SU-DHL-6 (cell line): ENCODE data around the gene SLAMF7.
A peak's percentile ranks its signal among the peaks of the same experiment; 100 is the strongest.

Source experiments
- H2AFZ ChIP-seq: fragments of 200-600 bp; sonication (generic); 2 replicates; pipeline ENCODE4 v1.6.1; 2014; ENCODE audit warnings: low read depth, mild to moderate bottlenecking, moderate library complexity, mixed read lengths, antibody characterized with exemption, low read length; ENCODE audit not compliant: severe bottlenecking
- H3F3A ChIP-seq: fragments of 200-600 bp; shearing (Covaris generic); 2 replicates; pipeline ENCODE4 v1.6.0; 2016; ENCODE audit warnings: antibody characterized with exemption, mild to moderate bottlenecking; ENCODE audit not compliant: insufficient read depth
- H3K27ac ChIP-seq: fragments of 200-600 bp; sonication (generic); 2 replicates; pipeline ENCODE4 v1.5.1; 2016; ENCODE audit warnings: low read depth, mild to moderate bottlenecking, low read length, moderate library complexity, mixed read lengths
- H3K27me3 ChIP-seq: fragments of 200-600 bp; sonication (generic), shearing (Covaris generic); 2 replicates; pipeline ENCODE4 v1.6.0; 2014; ENCODE audit warnings: mild to moderate bottlenecking, low read length
- H3K36me3 ChIP-seq: fragments of 200-600 bp; sonication (generic); 2 replicates; pipeline ENCODE4 v1.6.1; 2014; ENCODE audit warnings: mild to moderate bottlenecking, low read length, mixed read lengths
- H3K4me2 ChIP-seq: fragments of 300-600, 200-600 bp; shearing (Covaris generic), sonication (generic); 2 replicates; pipeline ENCODE4 v1.6.0; 2014; ENCODE audit warnings: low read length, low read depth, mild to moderate bottlenecking; ENCODE audit not compliant: poor library complexity, severe bottlenecking
- H3K4me3 ChIP-seq: fragments of 200-600 bp; sonication (generic); 2 replicates; pipeline ENCODE4 v1.5.1; 2014; ENCODE audit warnings: antibody characterized with exemption, low read length, mild to moderate bottlenecking, mixed read lengths; ENCODE audit not compliant: insufficient read depth, poor library complexity, severe bottlenecking
- H3K79me2 ChIP-seq: fragments of 200-600 bp; sonication (generic); 2 replicates; pipeline ENCODE4 v1.6.1; 2014; ENCODE audit warnings: mild to moderate bottlenecking, low read length, moderate library complexity; ENCODE audit not compliant: insufficient read depth
- H3K9ac ChIP-seq: fragments of 200-600 bp; sonication (generic); 2 replicates; pipeline ENCODE4 v1.7.0; 2014; ENCODE audit warnings: mild to moderate bottlenecking, low read length
- H3K9me2 ChIP-seq: fragments of 200-600 bp; sonication (generic); replicated peaks from 2 replicates; pipeline ENCODE4 v1.6.1; 2014; ENCODE audit warnings: low read length; ENCODE audit not compliant: insufficient read depth
- H3K9me3 ChIP-seq: fragments of 200-600 bp; sonication (generic); 2 replicates; pipeline ENCODE4 v1.6.1; 2014; ENCODE audit warnings: low read length, mixed read lengths; ENCODE audit not compliant: insufficient read depth
- H4K20me1 ChIP-seq: fragments of 200-600 bp; sonication (generic); 2 replicates; pipeline ENCODE4 v1.6.1; 2014; ENCODE audit warnings: low read depth, mild to moderate bottlenecking, antibody characterized with exemption, low read length, moderate library complexity, mixed read lengths
- EZH2phosphoT487 ChIP-seq: fragments of 200-600 bp; sonication (generic), shearing (Covaris generic); conservative IDR thresholded peaks from 2 replicates; pipeline ENCODE4 v1.6.1; 2018; ENCODE audit warnings: mild to moderate bottlenecking, antibody characterized with exemption, low read length, moderate library complexity, mixed read lengths
- TF ChIP-seq, protein P1 (sequence below): fragments of 200-600 bp; sonication (generic); IDR thresholded peaks from one replicate; pipeline ENCODE4 v1.5.1; 2017; ENCODE audit warnings: antibody characterized with exemption, mild to moderate bottlenecking, low read length, moderate library complexity; ENCODE audit not compliant: insufficient read depth, poor library complexity, severe bottlenecking

The SLAMF7 gene

DNA sequence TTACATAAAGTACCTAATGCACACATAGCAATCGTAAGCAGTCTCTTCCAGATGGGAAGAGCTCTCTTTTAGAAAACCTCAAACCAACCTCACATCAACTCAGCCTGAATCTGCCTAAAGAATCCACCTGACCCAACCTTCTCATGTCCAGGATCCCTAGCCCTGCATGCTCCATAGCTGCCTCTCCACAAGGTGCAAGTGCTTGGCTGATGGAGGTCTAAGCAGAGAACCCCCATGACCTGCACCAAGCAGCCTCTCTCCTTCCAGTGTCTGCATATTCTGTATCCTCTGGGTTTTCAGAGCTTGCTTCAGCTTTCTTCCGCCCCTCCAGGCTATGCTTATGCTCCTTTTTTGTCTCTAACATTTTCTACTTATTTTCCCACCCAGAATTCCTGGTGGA lies 59.4 kb downstream of the SLAMF7 start:
- Histone ChIP-seq H3K9me3 (no peaks in the 10 kb centered on the region), H3K4me2 (peak overlapping the region; percentile 32), H2AFZ (no peak overlapping the region), H3K9ac (no peak overlapping the region), H3K27ac (no peak overlapping the region), H3K4me3 (no peak overlapping the region), H3F3A (no peaks in the 10 kb centered on the region), H4K20me1 (no peaks in the 10 kb centered on the region), H3K79me2 (no peaks in the 10 kb centered on the region), H3K36me3 (no peaks in the 10 kb centered on the region), H3K9me2 (no peaks in the 10 kb centered on the region), H3K27me3 (no peaks in the 10 kb centered on the region)
- TF ChIP-seq EZH2phosphoT487 = no peak
- TF ChIP-seq, protein P1, sequence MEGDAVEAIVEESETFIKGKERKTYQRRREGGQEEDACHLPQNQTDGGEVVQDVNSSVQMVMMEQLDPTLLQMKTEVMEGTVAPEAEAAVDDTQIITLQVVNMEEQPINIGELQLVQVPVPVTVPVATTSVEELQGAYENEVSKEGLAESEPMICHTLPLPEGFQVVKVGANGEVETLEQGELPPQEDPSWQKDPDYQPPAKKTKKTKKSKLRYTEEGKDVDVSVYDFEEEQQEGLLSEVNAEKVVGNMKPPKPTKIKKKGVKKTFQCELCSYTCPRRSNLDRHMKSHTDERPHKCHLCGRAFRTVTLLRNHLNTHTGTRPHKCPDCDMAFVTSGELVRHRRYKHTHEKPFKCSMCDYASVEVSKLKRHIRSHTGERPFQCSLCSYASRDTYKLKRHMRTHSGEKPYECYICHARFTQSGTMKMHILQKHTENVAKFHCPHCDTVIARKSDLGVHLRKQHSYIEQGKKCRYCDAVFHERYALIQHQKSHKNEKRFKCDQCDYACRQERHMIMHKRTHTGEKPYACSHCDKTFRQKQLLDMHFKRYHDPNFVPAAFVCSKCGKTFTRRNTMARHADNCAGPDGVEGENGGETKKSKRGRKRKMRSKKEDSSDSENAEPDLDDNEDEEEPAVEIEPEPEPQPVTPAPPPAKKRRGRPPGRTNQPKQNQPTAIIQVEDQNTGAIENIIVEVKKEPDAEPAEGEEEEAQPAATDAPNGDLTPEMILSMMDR = no peak

DNA sequence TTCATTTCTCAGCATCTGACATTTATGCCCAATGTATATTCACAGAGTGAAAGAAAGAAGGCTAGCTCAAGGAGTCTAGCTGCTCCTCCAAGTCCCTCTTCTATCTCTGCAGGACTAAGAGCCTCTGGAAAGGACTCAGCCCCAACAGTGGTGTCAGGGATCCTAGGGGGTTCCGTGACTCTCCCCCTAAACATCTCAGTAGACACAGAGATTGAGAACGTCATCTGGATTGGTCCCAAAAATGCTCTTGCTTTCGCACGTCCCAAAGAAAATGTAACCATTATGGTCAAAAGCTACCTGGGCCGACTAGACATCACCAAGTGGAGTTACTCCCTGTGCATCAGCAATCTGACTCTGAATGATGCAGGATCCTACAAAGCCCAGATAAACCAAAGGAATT lies 60.6 kb downstream of the SLAMF7 start:
- H3K9ac ChIP-seq = no peak overlapping the region
- H3K4me2 ChIP-seq = no peak overlapping the region
- no peaks in the 10 kb centered on the region for H3F3A ChIP-seq
- H3K79me2 ChIP-seq = no peaks in the 10 kb centered on the region
- no peak overlapping the region for H3K27ac ChIP-seq
- H4K20me1 ChIP-seq = no peaks in the 10 kb centered on the region
- no peaks in the 10 kb centered on the region for H3K9me3 ChIP-seq
- no peak overlapping the region for H3K4me3 ChIP-seq
- H3K36me3 ChIP-seq = no peaks in the 10 kb centered on the region
- H3K27me3 ChIP-seq = no peaks in the 10 kb centered on the region
- no peaks in the 10 kb centered on the region for H3K9me2 ChIP-seq
- no peak for TF ChIP-seq EZH2phosphoT487
- TF ChIP-seq, protein P1 = no peak
- no peak overlapping the region for H2AFZ ChIP-seq

DNA sequence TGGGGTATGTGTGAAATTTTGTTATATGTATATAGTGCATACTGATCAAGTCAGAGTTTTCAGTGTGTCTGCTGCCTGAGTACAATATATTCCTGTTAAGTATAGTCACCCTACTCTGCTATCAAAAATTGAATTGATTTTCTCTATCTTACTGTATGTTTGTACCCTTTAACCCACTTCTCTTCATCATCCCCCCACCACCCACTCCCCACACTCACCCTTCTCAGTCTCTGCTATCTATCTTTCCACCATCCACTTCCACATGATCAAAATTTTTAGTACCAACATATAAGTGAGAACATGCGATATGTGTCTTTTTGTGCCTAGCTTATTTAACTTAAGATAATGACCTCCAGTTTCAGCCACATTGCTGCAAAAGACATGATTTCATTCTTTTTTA lies 61.1 kb downstream of the SLAMF7 start:
- no peak overlapping the region for H3K9ac ChIP-seq
- H3K27ac ChIP-seq = no peak overlapping the region
- no peak overlapping the region for H3K4me2 ChIP-seq

More for the DNA sequence above, 61.1 kb downstream of the SLAMF7 start:
- H3K36me3 ChIP-seq = no peaks in the 10 kb centered on the region
- H3K4me3 ChIP-seq = no peak overlapping the region
- H4K20me1 ChIP-seq = no peaks in the 10 kb centered on the region
- no peaks in the 10 kb centered on the region for H3K9me3 ChIP-seq
- H3K9me2 ChIP-seq = no peaks in the 10 kb centered on the region
- no peaks in the 10 kb centered on the region for H3F3A ChIP-seq
- TF ChIP-seq, protein P1 = no peak
- no peak for TF ChIP-seq EZH2phosphoT487
- H2AFZ ChIP-seq = no peak overlapping the region
- H3K27me3 ChIP-seq = no peaks in the 10 kb centered on the region
- H3K79me2 ChIP-seq = no peaks in the 10 kb centered on the region
